SU-DHL-6 (cell line): ENCODE results near the gene GNL3.

Experiments used
- EZH2phosphoT487 ChIP-seq: fragments of 200-600 bp; sonication (generic), shearing (Covaris generic); conservative IDR thresholded peaks from 2 replicates; pipeline ENCODE4 v1.6.1; 2018; ENCODE audit warnings: mild to moderate bottlenecking, antibody characterized with exemption, low read length, moderate library complexity, mixed read lengths
- TF ChIP-seq, protein P1 (sequence below): fragments of 200-600 bp; sonication (generic); IDR thresholded peaks from one replicate; pipeline ENCODE4 v1.5.1; 2017; ENCODE audit warnings: antibody characterized with exemption, mild to moderate bottlenecking, low read length, moderate library complexity; ENCODE audit not compliant: insufficient read depth, poor library complexity, severe bottlenecking

DNA sequence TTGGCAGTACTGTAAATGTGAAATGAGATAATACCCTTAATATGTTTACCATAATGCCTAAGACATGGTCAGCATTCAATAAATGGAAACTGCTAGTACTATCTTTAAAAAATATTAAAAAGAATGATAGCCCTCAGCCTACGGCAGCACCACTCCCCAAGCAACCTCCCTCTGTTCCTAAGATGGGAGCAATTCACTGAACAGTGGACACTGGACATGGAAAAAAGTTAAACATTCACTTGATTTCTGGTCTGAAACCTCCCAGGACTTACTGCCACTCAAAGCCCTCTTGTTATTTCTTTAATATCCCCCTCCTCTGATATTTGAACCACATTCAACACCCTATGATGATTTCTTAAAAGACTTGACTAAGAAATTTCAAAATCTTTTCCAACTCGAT, 57.9 kb downstream of the GNL3 start:
- TF ChIP-seq, protein P1, sequence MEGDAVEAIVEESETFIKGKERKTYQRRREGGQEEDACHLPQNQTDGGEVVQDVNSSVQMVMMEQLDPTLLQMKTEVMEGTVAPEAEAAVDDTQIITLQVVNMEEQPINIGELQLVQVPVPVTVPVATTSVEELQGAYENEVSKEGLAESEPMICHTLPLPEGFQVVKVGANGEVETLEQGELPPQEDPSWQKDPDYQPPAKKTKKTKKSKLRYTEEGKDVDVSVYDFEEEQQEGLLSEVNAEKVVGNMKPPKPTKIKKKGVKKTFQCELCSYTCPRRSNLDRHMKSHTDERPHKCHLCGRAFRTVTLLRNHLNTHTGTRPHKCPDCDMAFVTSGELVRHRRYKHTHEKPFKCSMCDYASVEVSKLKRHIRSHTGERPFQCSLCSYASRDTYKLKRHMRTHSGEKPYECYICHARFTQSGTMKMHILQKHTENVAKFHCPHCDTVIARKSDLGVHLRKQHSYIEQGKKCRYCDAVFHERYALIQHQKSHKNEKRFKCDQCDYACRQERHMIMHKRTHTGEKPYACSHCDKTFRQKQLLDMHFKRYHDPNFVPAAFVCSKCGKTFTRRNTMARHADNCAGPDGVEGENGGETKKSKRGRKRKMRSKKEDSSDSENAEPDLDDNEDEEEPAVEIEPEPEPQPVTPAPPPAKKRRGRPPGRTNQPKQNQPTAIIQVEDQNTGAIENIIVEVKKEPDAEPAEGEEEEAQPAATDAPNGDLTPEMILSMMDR: no peak
- no peak for TF ChIP-seq EZH2phosphoT487
